Activated T-helper 2 cell treated with anti-CD3 and anti-CD28 coated beads, Interferon-gamma antibody, Interleukin-2, Interleukin-4, amounts not matched to agents 10 μg/mL and 5 μg/mL and 100 μg/mL, durations not matched to agents 14 hours and 24 hours and 36 hours (primary cell): ENCODE measurements around the gene CSAG1. TPM values are rescaled to one million over a fixed set of nuclear protein-coding genes. Genes with fewer than 3 reads are reported as not detected.
"Not testable (repeated sequence)": the region's sequence is repeated elsewhere in the genome, so short reads cannot be mapped to it uniquely, and the experiment has no call there.

Source experiments
- DNase-seq: peaks from one replicate; pipeline ENCODE4 v3.0.0; 2021; ENCODE audit warnings: low spot score
- H3K27ac Mint-ChIP-seq: one replicate; pipeline ENCODE4 v1.8.0; 2021; ENCODE audit warnings: mixed read lengths
- H3K27me3 Mint-ChIP-seq: one replicate; pipeline ENCODE4 v1.8.0; 2021; ENCODE audit warnings: low read depth, mixed read lengths
- H3K36me3 Mint-ChIP-seq: one replicate; pipeline ENCODE4 v1.8.0; 2021; ENCODE audit warnings: low read depth, mixed read lengths
- H3K4me1 Mint-ChIP-seq: one replicate; pipeline ENCODE4 v1.8.0; 2021; ENCODE audit warnings: low read depth, mixed read lengths
- H3K4me3 Mint-ChIP-seq: one replicate; pipeline ENCODE4 v1.8.0; 2021; ENCODE audit warnings: low read depth, mild to moderate bottlenecking, moderate library complexity, mixed read lengths
- H3K9me3 Mint-ChIP-seq: one replicate; pipeline ENCODE4 v1.8.0; 2021; ENCODE audit warnings: mixed read lengths
- intact Hi-C: fragments of 100-400 bp; cut with micrococcal nuclease; formaldehyde crosslinking; loops from one replicate; pipeline ENCODE4 v1.15.1; 2023
- total RNA-seq: library from RNA; stranded (reverse); gene quantifications from 2 replicates; pipeline ENCODE4 v1.2.3, GENCODE V29; 2022

Gene CSAG1
- total RNA-seq, 1 donor from 2014 or later = not detected

DNA sequence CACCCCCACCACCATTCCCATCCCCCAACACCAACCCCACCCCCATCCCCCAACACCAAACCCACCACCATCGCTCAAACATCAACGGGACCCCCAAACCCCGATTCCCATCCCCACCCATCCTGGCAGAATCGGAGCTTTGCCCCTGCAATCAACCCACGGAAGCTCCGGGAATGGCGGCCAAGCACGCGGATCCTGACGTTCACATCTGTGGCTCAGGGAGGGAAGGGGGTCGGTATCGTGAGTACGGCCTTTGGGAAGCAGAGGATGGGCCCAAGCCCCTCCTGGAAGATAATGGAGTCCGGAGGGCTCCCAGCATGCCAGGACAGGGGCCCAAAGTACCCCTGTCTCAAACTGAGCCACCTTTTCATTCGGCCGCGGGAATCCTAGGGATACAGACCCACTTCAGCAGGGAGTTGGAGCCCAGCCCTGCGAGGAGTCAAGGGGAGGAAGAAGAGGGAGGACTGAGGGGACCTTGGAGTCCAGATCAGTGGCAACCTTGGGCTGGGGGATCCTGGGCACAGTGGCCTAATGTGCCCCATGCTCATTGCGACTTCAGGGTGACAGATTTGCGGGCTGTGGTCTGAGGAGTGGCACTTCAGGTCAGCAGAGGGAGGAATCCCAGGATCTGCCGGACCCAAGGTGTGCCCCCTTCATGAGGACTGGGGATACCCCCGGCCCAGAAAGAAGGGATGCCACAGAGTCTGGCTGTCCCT, 780 bp upstream of the CSAG1 start:
- DNase-seq, H3K27ac Mint-ChIP-seq, H3K4me3 Mint-ChIP-seq, H3K27me3 Mint-ChIP-seq, H3K9me3 Mint-ChIP-seq, intact Hi-C loops, H3K4me1 Mint-ChIP-seq, H3K36me3 Mint-ChIP-seq: not testable (repeated sequence)

DNA sequence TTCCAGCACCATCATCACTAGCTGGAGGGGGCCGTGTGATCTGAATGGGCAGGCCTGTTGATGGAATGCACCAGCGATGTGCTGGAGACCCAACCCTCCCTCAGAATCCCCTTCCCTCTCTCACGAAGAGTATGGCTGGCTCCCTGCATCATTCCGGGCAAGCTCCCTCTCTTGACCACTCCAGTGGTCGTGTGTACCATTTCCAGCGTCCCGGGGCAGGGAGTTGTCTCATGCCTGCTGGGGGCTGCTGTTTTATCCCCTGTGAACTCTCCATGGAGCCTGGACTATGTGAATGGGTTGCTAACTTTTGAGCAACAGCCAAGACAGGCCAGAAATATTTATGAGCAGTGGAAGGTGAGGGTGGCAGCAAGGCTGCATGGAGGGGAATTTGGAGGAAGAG, 8.1 kb downstream of the CSAG1 start:
- DNase-seq = no peak
- Mint-ChIP-seq H3K36me3 (no peaks in the 10 kb centered on the region), H3K9me3 (no peaks in the 10 kb centered on the region), H3K27ac (no peak overlapping the region), H3K4me3 (no peak overlapping the region), H3K27me3 (no peaks in the 10 kb centered on the region), H3K4me1 (no peaks in the 10 kb centered on the region)
- intact Hi-C loops = no loop called here

DNA sequence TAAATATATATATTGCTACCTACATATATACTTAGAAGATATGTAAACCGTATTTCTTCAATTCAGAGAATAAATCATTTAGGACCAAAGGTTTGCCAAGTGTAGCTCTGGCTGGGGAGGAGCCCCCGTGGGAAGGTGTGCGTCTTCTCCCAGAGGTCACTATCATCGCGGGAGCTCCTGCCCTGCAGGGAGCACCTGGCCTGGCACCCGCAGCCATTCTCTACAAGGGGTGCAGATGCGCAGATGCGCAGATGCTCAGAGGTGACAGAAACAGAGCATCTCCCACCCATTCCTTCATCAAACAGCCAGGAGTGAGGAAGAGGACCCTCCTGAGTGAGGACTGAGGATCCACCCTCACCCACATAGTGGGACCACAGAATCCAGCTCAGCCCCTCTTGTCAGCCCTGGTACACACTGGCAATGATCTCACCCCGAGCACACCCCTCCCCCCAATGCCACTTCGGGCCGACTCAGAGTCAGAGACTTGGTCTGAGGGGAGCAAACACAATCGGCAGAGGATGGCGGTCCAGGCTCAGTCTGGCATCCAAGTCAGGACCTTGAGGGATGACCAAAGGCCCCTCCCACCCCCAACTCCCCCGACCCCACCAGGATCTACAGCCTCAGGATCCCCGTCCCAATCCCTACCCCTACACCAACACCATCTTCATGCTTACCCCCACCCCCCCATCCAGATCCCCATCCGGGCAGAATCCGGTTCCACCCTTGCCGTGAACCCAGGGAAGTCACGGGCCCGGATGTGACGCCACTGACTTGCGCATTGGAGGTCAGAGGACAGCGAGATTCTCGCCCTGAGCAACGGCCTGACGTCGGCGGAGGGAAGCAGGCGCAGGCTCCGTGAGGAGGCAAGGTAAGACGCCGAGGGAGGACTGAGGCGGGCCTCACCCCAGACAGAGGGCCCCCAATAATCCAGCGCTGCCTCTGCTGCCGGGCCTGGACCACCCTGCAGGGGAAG, 19.4 kb downstream of the CSAG1 start, which contains the start of gene MAGEA2B:
TSS of gene MAGEA2B (plus strand) at position 814 of the 973 bp plus-strand sequence. CDS start 2,479 bp downstream, outside the sequence.
- DNase-seq, intact Hi-C loops, H3K27ac Mint-ChIP-seq, H3K36me3 Mint-ChIP-seq, H3K4me1 Mint-ChIP-seq, H3K9me3 Mint-ChIP-seq, H3K27me3 Mint-ChIP-seq, H3K4me3 Mint-ChIP-seq: not testable (repeated sequence)

DNA sequence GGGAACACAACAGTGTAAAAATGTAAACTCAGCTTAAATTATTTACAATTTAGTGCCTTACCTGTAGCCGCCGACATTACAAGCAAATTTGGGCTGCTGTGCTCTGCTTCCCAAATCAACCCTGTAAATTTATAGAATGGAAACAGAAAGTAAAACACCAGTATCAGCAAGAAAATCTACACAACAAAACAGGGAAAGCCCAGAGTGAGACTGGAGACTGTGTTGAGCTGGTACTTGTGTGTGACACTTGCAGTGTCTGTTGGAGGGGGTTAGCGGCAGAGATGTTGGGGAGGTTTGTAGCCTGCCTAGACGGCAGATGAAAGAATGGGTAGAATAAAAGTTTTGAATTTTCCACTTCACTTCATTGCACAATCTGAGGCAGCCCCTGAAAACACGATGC, 20.3 kb downstream of the CSAG1 start:
- intact Hi-C loops, H3K4me1 Mint-ChIP-seq, H3K9me3 Mint-ChIP-seq, H3K4me3 Mint-ChIP-seq, H3K27ac Mint-ChIP-seq, H3K36me3 Mint-ChIP-seq, H3K27me3 Mint-ChIP-seq, DNase-seq: not testable (repeated sequence)

DNA sequence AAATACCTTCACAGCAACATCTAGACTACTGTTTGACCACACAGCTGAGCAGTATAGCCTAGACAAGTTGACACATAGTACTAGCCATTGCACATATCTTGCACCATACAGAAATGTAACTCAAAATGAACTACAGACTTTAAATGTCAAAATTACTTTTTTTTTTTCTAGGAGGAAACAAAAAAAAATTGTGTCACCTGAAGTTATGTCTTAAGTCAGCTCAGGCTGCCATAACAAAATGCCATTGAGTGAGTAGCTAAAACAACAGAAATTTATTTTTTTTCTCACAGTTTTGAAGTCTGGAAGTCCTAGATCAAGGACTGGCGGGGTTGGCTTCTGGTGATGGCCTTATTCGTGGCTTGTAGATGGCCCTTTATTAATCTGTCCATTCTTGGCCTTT, 24.3 kb downstream of the CSAG1 start, which contains the start of gene CSAG2:
TSS of gene CSAG2 (minus strand) at position 101 of the 400 bp plus-strand sequence. CDS start 161 bp downstream, outside the sequence.
- DNase-seq, H3K9me3 Mint-ChIP-seq, H3K4me1 Mint-ChIP-seq, intact Hi-C loops, H3K36me3 Mint-ChIP-seq, H3K27ac Mint-ChIP-seq, H3K27me3 Mint-ChIP-seq, H3K4me3 Mint-ChIP-seq: not testable (repeated sequence)

DNA sequence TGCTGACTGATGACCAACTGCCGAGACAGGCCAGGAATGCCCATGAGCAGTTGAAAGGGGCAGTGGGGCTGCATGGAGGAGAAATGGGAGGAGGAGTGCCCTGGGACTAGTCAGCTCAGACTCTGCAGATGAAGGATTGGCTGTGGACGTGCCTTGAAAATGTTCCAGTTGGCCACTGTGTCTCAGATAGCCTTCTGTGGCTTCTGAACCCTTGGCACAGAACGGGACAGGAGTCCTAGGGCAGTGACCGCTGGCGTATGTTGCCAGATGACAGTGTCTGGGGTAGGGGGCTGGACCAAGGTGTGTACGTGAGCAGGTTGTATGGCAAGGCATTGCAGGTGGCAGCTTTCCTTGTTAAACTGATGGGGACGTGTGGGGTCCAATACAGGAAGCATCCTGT, 27.0 kb downstream of the CSAG1 start:
- intact Hi-C loops, H3K36me3 Mint-ChIP-seq, H3K27ac Mint-ChIP-seq, H3K4me1 Mint-ChIP-seq, H3K27me3 Mint-ChIP-seq, H3K9me3 Mint-ChIP-seq, H3K4me3 Mint-ChIP-seq, DNase-seq: not testable (repeated sequence)

DNA sequence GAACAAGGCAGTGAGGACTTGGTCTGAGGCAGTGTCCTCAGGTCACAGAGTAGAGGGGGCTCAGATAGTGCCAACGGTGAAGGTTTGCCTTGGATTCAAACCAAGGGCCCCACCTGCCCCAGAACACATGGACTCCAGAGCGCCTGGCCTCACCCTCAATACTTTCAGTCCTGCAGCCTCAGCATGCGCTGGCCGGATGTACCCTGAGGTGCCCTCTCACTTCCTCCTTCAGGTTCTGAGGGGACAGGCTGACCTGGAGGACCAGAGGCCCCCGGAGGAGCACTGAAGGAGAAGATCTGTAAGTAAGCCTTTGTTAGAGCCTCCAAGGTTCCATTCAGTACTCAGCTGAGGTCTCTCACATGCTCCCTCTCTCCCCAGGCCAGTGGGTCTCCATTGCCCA, 33.1 kb downstream of the CSAG1 start:
- H3K27ac Mint-ChIP-seq, H3K36me3 Mint-ChIP-seq, DNase-seq, H3K4me3 Mint-ChIP-seq, H3K27me3 Mint-ChIP-seq, H3K9me3 Mint-ChIP-seq, H3K4me1 Mint-ChIP-seq, intact Hi-C loops: not testable (repeated sequence)

DNA sequence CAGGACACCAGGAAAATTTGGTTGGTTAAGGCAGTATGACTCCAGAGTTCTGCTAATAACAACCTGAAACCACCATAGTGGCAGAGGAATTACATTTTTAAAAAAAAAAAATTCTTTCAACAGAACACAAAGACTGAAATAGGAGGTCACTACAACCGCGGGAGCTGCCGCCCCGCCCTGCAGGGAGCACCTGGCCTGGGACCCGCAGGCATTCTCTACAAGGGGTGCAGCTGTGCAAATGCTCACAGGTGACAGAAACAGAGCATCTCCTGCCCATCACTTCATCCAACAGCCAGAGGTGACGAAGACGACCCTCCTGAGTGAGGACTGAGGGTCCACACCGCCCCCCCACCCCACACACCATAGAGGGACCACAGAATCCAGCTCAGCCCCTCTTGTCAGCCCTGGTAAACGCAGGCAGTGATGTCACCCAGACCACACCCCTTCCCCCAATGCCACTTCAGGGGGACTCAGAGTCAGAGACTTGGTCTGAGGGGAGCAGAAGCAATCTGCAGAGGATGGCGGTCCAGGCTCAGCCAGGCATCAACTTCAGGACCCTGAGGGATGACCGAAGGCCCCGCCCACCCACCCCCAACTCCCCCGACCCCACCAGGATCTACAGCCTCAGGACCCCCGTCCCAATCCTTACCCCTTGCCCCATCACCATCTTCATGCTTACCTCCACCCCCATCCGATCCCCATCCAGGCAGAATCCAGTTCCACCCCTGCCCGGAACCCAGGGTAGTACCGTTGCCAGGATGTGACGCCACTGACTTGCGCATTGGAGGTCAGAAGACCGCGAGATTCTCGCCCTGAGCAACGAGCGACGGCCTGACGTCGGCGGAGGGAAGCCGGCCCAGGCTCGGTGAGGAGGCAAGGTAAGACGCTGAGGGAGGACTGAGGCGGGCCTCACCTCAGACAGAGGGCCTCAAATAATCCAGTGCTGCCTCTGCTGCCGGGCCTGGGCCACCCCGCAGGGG, 35.3 kb downstream of the CSAG1 start, which contains the start of gene MAGEA3:
TSS of gene MAGEA3 (plus strand) at position 843 of the 980 bp plus-strand sequence. CDS start 2,039 bp downstream, outside the sequence.
- H3K27me3 Mint-ChIP-seq, H3K27ac Mint-ChIP-seq, H3K9me3 Mint-ChIP-seq, H3K36me3 Mint-ChIP-seq, DNase-seq, H3K4me1 Mint-ChIP-seq, H3K4me3 Mint-ChIP-seq, intact Hi-C loops: not testable (repeated sequence)

DNA sequence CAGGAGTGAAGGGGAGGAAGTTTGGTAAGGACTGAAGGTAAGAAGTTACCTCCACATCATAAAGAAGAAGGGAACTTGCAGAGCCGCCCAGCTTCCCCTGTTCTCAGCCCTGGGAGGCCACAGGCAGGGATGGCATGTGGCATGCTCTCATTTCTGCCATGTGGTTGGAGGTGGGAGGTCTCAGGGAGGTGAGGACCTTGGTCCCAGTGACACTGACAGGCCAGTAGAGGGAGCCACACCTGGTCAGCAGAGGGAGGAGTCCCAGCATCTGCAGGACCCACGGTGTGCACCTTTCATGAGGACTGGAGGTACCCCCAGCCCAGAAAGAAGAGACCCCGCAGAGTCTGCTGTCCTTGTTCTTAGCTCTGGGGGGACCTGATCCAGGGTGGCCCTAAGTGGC, 52.5 kb downstream of the CSAG1 start:
- H3K4me1 Mint-ChIP-seq, H3K27ac Mint-ChIP-seq, H3K36me3 Mint-ChIP-seq, H3K27me3 Mint-ChIP-seq, H3K4me3 Mint-ChIP-seq, DNase-seq, intact Hi-C loops, H3K9me3 Mint-ChIP-seq: not testable (repeated sequence)

Other genes starting within 250 kb of the CSAG1 start
- 0.05 and 0.07 TPM in 2 replicates for gene GABRQ, start 95.8 kb downstream of the CSAG1 start, total RNA-seq
- gene MAGEA3, start 34.9 kb downstream of the CSAG1 start, total RNA-seq = not detected in 2 replicates
- not detected in 2 replicates for gene CSAG2, start 24.4 kb downstream of the CSAG1 start, total RNA-seq
- not detected in 2 replicates for gene MAGEA2B, start 19.1 kb downstream of the CSAG1 start, total RNA-seq
- gene MAGEA12, start within 50 bp of the CSAG1 start, total RNA-seq = not detected in 2 replicates
- gene MAGEA2, start 20.1 kb upstream of the CSAG1 start, total RNA-seq = not detected in 2 replicates
- gene CSAG3, start 25.5 kb upstream of the CSAG1 start, total RNA-seq = not detected in 2 replicates
- gene MAGEA6, start 36.0 kb upstream of the CSAG1 start, total RNA-seq = not detected in 2 replicates
- 9.9 and 11.3 TPM in 2 replicates for gene CETN2, start 97.0 kb upstream of the CSAG1 start, total RNA-seq
- gene NSDHL, start 97.3 kb upstream of the CSAG1 start, total RNA-seq = 25.9 and 26.7 TPM in 2 replicates
- gene ZNF185, start 164.3 kb upstream of the CSAG1 start, total RNA-seq = 0.68 and 0.83 TPM in 2 replicates